SU-DHL-6 (cell line): ENCODE data around the gene MAN2A2.

ENCODE experiments used
- H2AFZ ChIP-seq: fragments of 200-600 bp; sonication (generic); 2 replicates; pipeline ENCODE4 v1.6.1; 2014; ENCODE audit warnings: low read depth, mild to moderate bottlenecking, moderate library complexity, mixed read lengths, antibody characterized with exemption, low read length; ENCODE audit not compliant: severe bottlenecking
- H3F3A ChIP-seq: fragments of 200-600 bp; shearing (Covaris generic); 2 replicates; pipeline ENCODE4 v1.6.0; 2016; ENCODE audit warnings: antibody characterized with exemption, mild to moderate bottlenecking; ENCODE audit not compliant: insufficient read depth
- H3K27ac ChIP-seq: fragments of 200-600 bp; sonication (generic); 2 replicates; pipeline ENCODE4 v1.5.1; 2016; ENCODE audit warnings: low read depth, mild to moderate bottlenecking, low read length, moderate library complexity, mixed read lengths
- H3K27me3 ChIP-seq: fragments of 200-600 bp; sonication (generic), shearing (Covaris generic); 2 replicates; pipeline ENCODE4 v1.6.0; 2014; ENCODE audit warnings: mild to moderate bottlenecking, low read length
- H3K36me3 ChIP-seq: fragments of 200-600 bp; sonication (generic); 2 replicates; pipeline ENCODE4 v1.6.1; 2014; ENCODE audit warnings: mild to moderate bottlenecking, low read length, mixed read lengths
- H3K4me2 ChIP-seq: fragments of 300-600, 200-600 bp; shearing (Covaris generic), sonication (generic); 2 replicates; pipeline ENCODE4 v1.6.0; 2014; ENCODE audit warnings: low read length, low read depth, mild to moderate bottlenecking; ENCODE audit not compliant: poor library complexity, severe bottlenecking
- H3K4me3 ChIP-seq: fragments of 200-600 bp; sonication (generic); 2 replicates; pipeline ENCODE4 v1.5.1; 2014; ENCODE audit warnings: antibody characterized with exemption, low read length, mild to moderate bottlenecking, mixed read lengths; ENCODE audit not compliant: insufficient read depth, poor library complexity, severe bottlenecking
- H3K79me2 ChIP-seq: fragments of 200-600 bp; sonication (generic); 2 replicates; pipeline ENCODE4 v1.6.1; 2014; ENCODE audit warnings: mild to moderate bottlenecking, low read length, moderate library complexity; ENCODE audit not compliant: insufficient read depth
- H3K9ac ChIP-seq: fragments of 200-600 bp; sonication (generic); 2 replicates; pipeline ENCODE4 v1.7.0; 2014; ENCODE audit warnings: mild to moderate bottlenecking, low read length
- H3K9me2 ChIP-seq: fragments of 200-600 bp; sonication (generic); replicated peaks from 2 replicates; pipeline ENCODE4 v1.6.1; 2014; ENCODE audit warnings: low read length; ENCODE audit not compliant: insufficient read depth
- H3K9me3 ChIP-seq: fragments of 200-600 bp; sonication (generic); 2 replicates; pipeline ENCODE4 v1.6.1; 2014; ENCODE audit warnings: low read length, mixed read lengths; ENCODE audit not compliant: insufficient read depth
- H4K20me1 ChIP-seq: fragments of 200-600 bp; sonication (generic); 2 replicates; pipeline ENCODE4 v1.6.1; 2014; ENCODE audit warnings: low read depth, mild to moderate bottlenecking, antibody characterized with exemption, low read length, moderate library complexity, mixed read lengths
- CTCF ChIP-seq: fragments of 200-600 bp; sonication (generic); IDR thresholded peaks from one replicate; pipeline ENCODE4 v1.5.1; 2017; ENCODE audit warnings: antibody characterized with exemption, mild to moderate bottlenecking, low read length, moderate library complexity; ENCODE audit not compliant: insufficient read depth, poor library complexity, severe bottlenecking
- EZH2phosphoT487 ChIP-seq: fragments of 200-600 bp; sonication (generic), shearing (Covaris generic); conservative IDR thresholded peaks from 2 replicates; pipeline ENCODE4 v1.6.1; 2018; ENCODE audit warnings: mild to moderate bottlenecking, antibody characterized with exemption, low read length, moderate library complexity, mixed read lengths

Gene MAN2A2

GRCh38 chr15:90912770-90913075 lies 9.6 kb downstream of the MAN2A2 start:
- H2AFZ ChIP-seq, result no peak overlapping the region
- H3K4me2 ChIP-seq, result no peak overlapping the region
- H3K79me2 ChIP-seq, result no peaks in the 10 kb centered on the region
- no peaks in the 10 kb centered on the region for H3K9me2 ChIP-seq
- no peaks in the 10 kb centered on the region for H4K20me1 ChIP-seq
- no peaks in the 10 kb centered on the region for H3K9me3 ChIP-seq
- no peaks in the 10 kb centered on the region for H3K27me3 ChIP-seq
- H3K27ac ChIP-seq, result no peak overlapping the region
- no peaks in the 10 kb centered on the region for H3F3A ChIP-seq
- H3K9ac ChIP-seq, result no peak overlapping the region
- no peaks in the 10 kb centered on the region for H3K36me3 ChIP-seq
- no peak for TF ChIP-seq EZH2phosphoT487
- no peak for TF ChIP-seq CTCF
- H3K4me3 ChIP-seq, result no peak overlapping the region

DNA sequence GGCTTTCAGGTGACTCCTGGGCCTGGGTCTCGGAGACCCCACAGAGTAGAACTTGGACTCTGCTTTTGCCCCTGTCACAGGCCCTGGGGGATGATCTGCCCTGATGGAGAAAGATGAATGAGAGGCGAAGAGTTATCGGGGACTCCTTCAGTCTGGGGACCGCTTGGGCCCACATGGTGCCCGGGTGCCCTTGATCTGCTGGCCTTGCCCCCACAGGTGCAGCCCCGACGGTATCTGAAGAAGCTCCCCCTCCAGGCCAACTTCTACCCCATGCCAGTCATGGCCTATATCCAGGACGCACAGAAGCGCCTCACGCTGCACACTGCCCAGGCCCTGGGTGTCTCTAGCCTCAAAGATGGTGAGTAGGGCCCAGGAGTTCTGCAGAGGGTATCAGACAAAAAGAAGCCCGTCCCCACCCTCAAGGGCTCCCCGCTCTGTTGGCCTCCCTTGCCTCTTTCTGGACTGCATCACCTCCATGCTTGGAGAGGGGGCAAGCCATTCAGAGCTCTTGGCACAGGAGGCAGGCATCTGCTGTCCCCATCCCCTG lies 10.4 kb downstream of the MAN2A2 start:
- Histone ChIP-seq H3K4me3 (no peak overlapping the region), H3K9me3 (no peaks in the 10 kb centered on the region), H3F3A (no peaks in the 10 kb centered on the region), H3K79me2 (no peaks in the 10 kb centered on the region), H2AFZ (no peak overlapping the region), H3K27ac (no peak overlapping the region), H3K27me3 (no peaks in the 10 kb centered on the region), H3K9me2 (no peaks in the 10 kb centered on the region), H3K36me3 (no peaks in the 10 kb centered on the region), H3K4me2 (no peak overlapping the region), H4K20me1 (no peaks in the 10 kb centered on the region), H3K9ac (no peak overlapping the region)
- TF ChIP-seq EZH2phosphoT487 (no peak), CTCF (no peak)

DNA sequence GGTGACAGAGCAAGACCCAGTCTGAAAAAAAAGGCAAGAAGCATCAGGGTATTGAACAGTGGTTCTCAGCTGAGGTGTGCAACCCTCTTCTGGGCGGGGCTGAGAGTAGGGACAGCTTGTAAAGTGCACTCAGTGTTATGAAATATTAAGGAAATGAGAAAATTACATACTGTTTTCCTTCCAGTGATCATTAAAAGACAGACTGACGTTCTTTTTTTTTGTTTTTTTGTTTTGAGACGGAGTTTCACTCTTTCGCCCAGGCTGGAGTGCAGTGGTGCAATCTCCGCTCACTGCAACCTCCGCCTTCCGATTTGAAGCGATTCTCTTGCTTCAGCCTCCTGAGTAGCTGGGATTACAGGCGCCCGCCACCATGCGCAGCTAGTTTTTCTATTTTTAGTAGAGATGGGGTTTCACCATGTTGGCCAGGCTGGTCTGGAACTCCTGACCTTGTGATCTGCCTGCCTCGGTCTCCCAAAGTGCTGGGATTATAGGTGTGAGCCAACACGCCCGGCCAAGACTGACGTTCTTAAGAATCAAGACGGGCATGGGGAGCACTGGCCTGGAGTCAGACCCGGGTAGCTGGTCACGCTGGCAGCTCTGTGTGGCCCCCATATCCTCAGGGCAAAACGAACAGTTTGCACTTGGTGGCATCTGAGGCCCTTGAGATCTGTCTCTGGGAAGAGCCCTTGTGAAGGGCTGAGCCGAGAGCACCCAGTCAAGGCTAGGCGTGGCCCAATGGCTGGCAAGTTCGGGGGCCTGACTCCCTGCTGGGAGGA lies 11.4 kb downstream of the MAN2A2 start:
- no peak overlapping the region for H2AFZ ChIP-seq
- H3K9me3 ChIP-seq, result no peaks in the 10 kb centered on the region
- H3K9ac ChIP-seq, result no peak overlapping the region
- H3K27ac ChIP-seq, result no peak overlapping the region
- no peaks in the 10 kb centered on the region for H3K79me2 ChIP-seq
- no peak overlapping the region for H3K4me2 ChIP-seq
- H3K9me2 ChIP-seq, result no peaks in the 10 kb centered on the region
- H3K4me3 ChIP-seq, result no peak overlapping the region
- no peaks in the 10 kb centered on the region for H3K27me3 ChIP-seq
- no peaks in the 10 kb centered on the region for H3K36me3 ChIP-seq
- no peaks in the 10 kb centered on the region for H3F3A ChIP-seq
- H4K20me1 ChIP-seq, result no peaks in the 10 kb centered on the region
- no peak for TF ChIP-seq CTCF
- TF ChIP-seq EZH2phosphoT487, result no peak
